GM13977 (cell line): ENCODE data around the gene EPHA2.

Experiments
- DNase-seq: peaks from one replicate; pipeline ENCODE4 v3.0.0; 2012; ENCODE audit warnings: low spot score
- in situ Hi-C: fragments of 300-500 bp; cut with MboI; formaldehyde crosslinking; loops from one replicate; pipeline ENCODE4 v1.12.0; 2022; ENCODE audit warnings: low sequenced_read_pairs, low pct_unique_long_range_greater_than_20kb, mixed read lengths, inconsistent platforms; ENCODE audit not compliant: unreplicated experiment
- TF ChIP-seq, protein P1 (sequence below): IDR thresholded peaks from 2 replicates; pipeline ENCODE4 v1.5.1; 2012; ENCODE audit warnings: mild to moderate bottlenecking, control low read depth; ENCODE audit not compliant: insufficient read depth; ENCODE audit errors: extremely low read depth, missing control alignments

EPHA2 gene

DNA sequence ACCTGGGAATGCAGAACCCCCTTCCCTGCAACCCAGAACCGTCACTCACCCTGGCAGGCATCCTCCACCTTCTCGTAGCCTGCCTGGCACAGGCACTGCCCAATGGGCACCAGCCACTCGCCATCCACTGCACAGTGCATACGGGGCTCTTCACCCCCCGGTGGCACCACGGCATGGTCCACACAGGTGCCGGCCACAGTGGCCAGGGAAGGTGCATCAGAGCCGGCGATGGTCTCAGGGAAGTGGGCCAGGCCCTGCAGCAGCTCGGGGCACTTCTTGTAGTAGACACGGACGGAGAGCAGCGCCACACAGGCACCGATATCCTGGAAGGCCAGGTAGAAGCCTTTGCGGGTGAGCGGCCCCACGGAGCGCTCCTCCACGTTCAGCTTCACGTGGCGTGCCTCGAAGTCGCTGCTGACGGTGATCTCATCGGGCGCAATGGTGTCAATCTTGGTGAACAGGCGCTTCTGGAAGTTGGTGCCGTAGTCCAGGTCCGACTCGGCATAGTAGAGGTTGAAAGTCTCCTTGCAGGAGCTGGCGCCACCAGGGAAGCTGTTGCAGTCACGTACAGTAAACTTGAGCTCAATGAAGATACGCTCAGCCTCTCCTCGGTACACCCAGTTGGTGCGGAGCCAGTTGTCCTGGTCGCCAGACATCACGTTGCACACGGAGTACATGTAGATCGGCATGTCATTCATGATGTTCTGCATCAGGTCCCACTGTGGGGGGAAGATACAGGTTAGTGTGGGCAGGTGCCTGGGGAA, 7.4 kb downstream of the EPHA2 start:
- no peak for DNase-seq
- TF ChIP-seq, protein P1, sequence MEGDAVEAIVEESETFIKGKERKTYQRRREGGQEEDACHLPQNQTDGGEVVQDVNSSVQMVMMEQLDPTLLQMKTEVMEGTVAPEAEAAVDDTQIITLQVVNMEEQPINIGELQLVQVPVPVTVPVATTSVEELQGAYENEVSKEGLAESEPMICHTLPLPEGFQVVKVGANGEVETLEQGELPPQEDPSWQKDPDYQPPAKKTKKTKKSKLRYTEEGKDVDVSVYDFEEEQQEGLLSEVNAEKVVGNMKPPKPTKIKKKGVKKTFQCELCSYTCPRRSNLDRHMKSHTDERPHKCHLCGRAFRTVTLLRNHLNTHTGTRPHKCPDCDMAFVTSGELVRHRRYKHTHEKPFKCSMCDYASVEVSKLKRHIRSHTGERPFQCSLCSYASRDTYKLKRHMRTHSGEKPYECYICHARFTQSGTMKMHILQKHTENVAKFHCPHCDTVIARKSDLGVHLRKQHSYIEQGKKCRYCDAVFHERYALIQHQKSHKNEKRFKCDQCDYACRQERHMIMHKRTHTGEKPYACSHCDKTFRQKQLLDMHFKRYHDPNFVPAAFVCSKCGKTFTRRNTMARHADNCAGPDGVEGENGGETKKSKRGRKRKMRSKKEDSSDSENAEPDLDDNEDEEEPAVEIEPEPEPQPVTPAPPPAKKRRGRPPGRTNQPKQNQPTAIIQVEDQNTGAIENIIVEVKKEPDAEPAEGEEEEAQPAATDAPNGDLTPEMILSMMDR: no peak
- in situ Hi-C loops: no loop called here

DNA sequence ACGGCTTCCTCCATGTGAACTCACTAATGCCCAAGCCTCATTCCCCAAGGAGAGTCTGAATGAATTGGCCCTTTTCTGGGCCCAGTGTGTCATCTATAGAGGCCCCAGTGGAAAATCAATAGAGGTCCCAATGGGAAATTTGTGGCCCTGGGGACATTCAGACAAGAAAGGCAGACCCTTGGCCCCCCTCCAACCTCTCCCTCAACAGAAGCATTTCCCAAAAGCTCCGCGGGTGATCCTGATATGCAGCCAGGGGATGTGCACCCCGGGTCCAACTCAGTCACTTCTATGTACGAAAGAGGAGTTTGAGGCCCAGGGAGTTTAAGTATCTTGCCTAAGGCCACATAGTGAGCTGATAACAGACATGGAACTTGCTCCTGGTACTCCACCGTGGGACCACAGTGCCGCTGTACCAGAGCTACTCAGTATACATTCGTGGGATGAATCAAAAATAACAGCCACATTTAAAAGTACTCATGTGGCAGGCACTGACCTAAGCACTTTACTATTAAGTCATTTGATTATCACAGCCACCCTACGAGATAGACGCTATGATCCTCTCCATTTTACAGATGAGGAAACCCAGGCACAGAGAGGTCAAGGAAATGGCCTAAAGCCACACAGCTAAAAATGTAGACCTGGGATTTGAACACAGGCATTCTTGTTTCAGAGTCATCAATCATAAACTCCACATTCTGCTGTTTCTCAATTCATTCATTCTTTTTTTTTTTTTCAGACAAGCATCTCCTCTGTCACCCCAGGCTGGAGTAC, 8.5 kb downstream of the EPHA2 start:
- no peak for DNase-seq
- TF ChIP-seq, protein P1: no peak
- in situ Hi-C loops: no loop called here

DNA sequence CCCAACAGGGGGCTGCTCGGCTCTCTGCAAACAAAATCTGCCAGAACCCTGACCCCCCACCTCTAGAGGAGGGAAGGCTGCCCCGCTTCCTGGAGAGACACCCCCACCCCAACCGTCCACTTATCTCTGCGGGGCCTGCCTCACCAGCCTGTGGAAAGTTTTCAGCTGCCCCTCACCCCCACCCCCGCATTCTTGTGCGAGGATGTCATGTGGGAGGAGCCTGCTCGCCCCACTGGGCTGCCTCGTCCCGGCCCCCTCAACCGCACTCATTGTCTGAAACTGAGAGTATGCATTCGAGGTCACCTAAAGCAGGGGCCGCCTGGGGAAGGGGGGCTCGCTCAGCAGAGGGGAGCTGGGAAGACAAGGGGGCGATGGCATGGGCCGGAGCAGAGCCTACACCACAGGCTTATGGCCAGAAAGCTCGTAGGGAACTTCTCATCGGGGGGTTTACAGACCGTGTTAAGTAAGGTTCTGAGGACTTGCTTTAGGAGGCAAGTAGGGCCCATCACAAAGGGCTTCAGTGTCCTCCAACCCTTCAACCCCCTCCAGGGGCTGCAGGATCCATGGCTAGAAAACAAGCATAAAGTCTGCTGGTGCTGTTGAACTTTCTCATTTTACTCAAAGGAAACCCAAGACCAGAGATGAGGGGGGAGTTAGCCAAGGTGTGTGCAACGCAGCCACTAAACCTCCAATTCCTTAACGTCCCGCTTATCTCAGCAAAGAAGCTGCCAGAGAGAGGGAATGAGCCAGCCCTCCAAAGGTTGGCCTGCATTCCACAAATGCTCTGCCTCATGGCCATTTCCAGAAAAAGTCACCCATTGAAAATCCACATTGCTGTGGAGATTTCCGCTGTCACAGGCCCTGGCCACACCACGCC, 9.4 kb downstream of the EPHA2 start:
- peak; percentile 73 for DNase-seq
- in situ Hi-C loops: no loop called here
- TF ChIP-seq, protein P1: no peak

DNA sequence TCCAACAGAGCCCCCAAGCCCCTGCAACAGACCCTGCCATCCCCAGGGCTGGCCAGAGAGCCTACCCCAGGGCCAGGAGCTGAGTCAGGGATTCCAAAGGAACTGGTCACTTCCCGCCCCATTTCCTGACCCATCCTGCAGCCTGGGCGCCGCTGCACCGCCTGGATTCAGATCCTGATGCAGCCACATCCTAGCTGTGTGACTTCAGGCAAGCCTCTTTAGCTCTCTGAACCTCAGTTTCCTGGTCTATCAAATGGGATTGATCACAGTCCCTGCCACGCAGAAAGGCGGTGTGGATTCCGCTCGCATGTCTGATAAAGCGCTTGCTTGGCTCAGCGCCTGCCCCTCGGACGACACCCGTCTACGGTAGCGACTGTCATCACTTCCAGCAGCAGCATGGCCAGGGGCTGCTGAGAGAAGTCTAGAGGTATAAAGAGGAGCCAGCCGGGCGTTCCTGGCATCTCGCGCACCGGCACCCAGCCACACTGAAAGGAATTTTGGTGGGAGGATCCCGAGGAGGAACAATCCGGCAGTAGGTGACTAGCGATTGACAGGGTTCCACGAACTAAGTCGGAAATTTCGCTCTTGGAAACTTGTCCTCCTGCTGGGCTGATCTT, 10.1 kb downstream of the EPHA2 start:
- TF ChIP-seq, protein P1: no peak
- DNase-seq: no peak
- in situ Hi-C loops: no loop called here

DNA sequence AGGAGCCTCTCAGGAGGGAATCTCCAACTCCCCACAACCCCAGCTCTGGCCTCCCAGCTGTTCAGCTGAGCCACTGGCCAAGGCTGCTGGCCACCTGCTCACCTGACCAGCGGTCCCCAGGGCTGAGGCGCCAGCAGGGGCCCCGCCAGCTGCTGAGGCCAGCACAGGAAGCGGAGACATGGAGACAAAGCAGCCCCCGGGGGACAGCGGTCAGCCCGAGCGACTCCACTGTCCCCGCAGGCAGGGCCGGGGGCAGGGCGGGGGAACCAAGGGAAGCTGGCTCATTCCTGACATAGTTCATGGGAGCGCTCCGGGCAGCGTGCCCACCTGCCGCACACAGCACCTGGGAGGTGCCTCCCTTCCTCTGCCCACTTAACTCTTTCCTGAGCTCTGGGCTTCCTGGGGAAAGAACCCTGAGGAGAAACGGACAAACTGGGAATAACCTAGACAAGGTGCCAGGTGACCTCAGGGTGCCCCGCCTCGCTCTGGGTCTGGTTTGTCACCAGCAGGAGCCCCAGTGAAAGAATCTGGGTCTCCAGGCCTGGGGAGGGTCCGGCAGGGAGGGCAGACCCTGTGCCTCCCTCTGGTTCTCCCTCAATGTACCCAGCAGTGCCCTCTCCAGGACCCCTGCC, 10.7 kb downstream of the EPHA2 start:
- DNase-seq: no peak
- in situ Hi-C loops: no loop called here
- TF ChIP-seq, protein P1: no peak
